Natural killer cell (primary cell): ENCODE results near the gene ZNF407. TPM values are rescaled to one million over a fixed set of nuclear protein-coding genes. Genes with fewer than 3 reads are reported as not detected.

Experiments used
- ATAC-seq, 3 donors: fragments of 150-1000 bp in 2 of 3; fragments of 200-7000 bp in 1 of 3; cut with Tn5 transposase; 1 replicate in 1 of 3; 2 replicates in 2 of 3; pipeline ENCODE4 v1.10.0; 2021; ENCODE audit warnings: mild to moderate bottlenecking in 2 of 3, moderate library complexity in 2 of 3
- DNase-seq, 2 donors: peaks; one replicate each; pipeline versions ENCODE4 v3.0.0 to v3.0.0-alpha.2; 2013 to 2021; ENCODE audit warnings: mixed read lengths in 1 of 2
- H3K27ac ChIP-seq: one replicate; pipeline ENCODE4 v1.5.1; 2013; ENCODE audit warnings: mild to moderate bottlenecking, low read length
- H3K27me3 ChIP-seq: one replicate; pipeline ENCODE4 v1.6.1; 2013; ENCODE audit warnings: low read length; ENCODE audit not compliant: control insufficient read depth, insufficient read depth
- H3K36me3 ChIP-seq: one replicate; pipeline ENCODE4 v1.6.1; 2013; ENCODE audit warnings: low read length; ENCODE audit not compliant: control insufficient read depth, insufficient read depth
- H3K4me1 ChIP-seq: one replicate; pipeline ENCODE4 v1.6.1; 2013; ENCODE audit warnings: low read length; ENCODE audit not compliant: control insufficient read depth, insufficient read depth
- H3K4me3 ChIP-seq: one replicate; pipeline ENCODE4 v1.5.1; 2013; ENCODE audit warnings: low read length
- H3K9me3 ChIP-seq: one replicate; pipeline ENCODE4 v1.6.1; 2013; ENCODE audit warnings: low read length; ENCODE audit not compliant: control insufficient read depth, insufficient read depth
- H3K27ac Mint-ChIP-seq, 2 donors: one replicate each; pipeline ENCODE4 v1.8.0; 2022; ENCODE audit warnings: mild to moderate bottlenecking in 2 of 2, mixed read lengths in 2 of 2, moderate library complexity in 1 of 2
- H3K27me3 Mint-ChIP-seq, 2 donors: one replicate each; pipeline ENCODE4 v1.8.0; 2022; ENCODE audit warnings: low read depth in 2 of 2, mixed read lengths in 2 of 2
- H3K36me3 Mint-ChIP-seq: one replicate; pipeline ENCODE4 v1.8.0; 2022; ENCODE audit warnings: mixed read lengths
- H3K4me1 Mint-ChIP-seq, 2 donors: one replicate each; pipeline ENCODE4 v1.8.0; 2022; ENCODE audit warnings: mixed read lengths in 2 of 2
- H3K4me3 Mint-ChIP-seq: one replicate; pipeline ENCODE4 v1.8.0; 2022; ENCODE audit warnings: mild to moderate bottlenecking, moderate library complexity, mixed read lengths
- H3K9me3 Mint-ChIP-seq, 2 donors: one replicate each; pipeline ENCODE4 v1.8.0; 2022; ENCODE audit warnings: mixed read lengths in 2 of 2
- CTCF ChIP-seq: fragments of 200-600 bp; IDR thresholded peaks from one replicate; pipeline ENCODE4 v1.8.0; 2022; ENCODE audit warnings: antibody characterized with exemption
- WGBS: methylation state at CpG from one replicate; pipeline ENCODE4 v1.1.7; 2013; ENCODE audit warnings: missing lambda C conversion rate; ENCODE audit not compliant: insufficient coverage; 5-methylcytosine and 5-hydroxymethylcytosine counted together
- intact Hi-C: fragments of 100-400 bp; cut with micrococcal nuclease; formaldehyde crosslinking; loops from one replicate; pipeline ENCODE4 v1.14.2; 2022
- total RNA-seq, 4 donors: library from RNA; stranded (reverse); fragments of 120-200 nt in 1 of 4; gene quantifications; one replicate each; pipeline versions ENCODE4 v1.2.3 to v1.2.4, GENCODE V29; 2013 to 2022

ZNF407 gene
- total RNA-seq, 3 donors from 2014 or later (not counting 1 experiment from before 2014, with no cell fraction given) = 28.4 to 36.7 (median 36.3) TPM

GRCh38 chr18:74679006-74679678 lies 81.5 kb downstream of the ZNF407 start:
- no peaks in the 10 kb centered on the region for H3K36me3 ChIP-seq
- H3K4me1 ChIP-seq = no peaks in the 10 kb centered on the region
- H3K27ac Mint-ChIP-seq = no peak overlapping the region
- H3K27me3 Mint-ChIP-seq = no peaks in the 10 kb centered on the region
- DNase-seq (no peak), ATAC-seq (no peak)
- H3K36me3 Mint-ChIP-seq = peaks cover 19% of the 10 kb centered on the region
- TF ChIP-seq CTCF = no peak
- peaks cover 7% of the 10 kb centered on the region for H3K9me3 ChIP-seq
- H3K9me3 Mint-ChIP-seq = peaks cover 0 to 2% of the 10 kb centered on the region in 2 donors
- intact Hi-C loops = no loop called here
- peaks cover 16 to 18% of the 10 kb centered on the region in 2 donors for H3K4me1 Mint-ChIP-seq
- H3K27ac ChIP-seq = no peak overlapping the region
- no peaks in the 10 kb centered on the region for H3K27me3 ChIP-seq
- 58% methylated on average over 5 of the region's 6 CpGs for WGBS
- H3K4me3 Mint-ChIP-seq = no peak overlapping the region
- H3K4me3 ChIP-seq = no peak overlapping the region

- Mint-ChIP-seq H3K4me3 (no peak overlapping the region), H3K27ac (no peak overlapping the region), H3K4me1 (peaks cover 16 to 18% of the 10 kb centered on the region in 2 donors), H3K36me3 (peaks cover 19% of the 10 kb centered on the region), H3K9me3 (peaks cover 0 to 2% of the 10 kb centered on the region in 2 donors), H3K27me3 (no peaks in the 10 kb centered on the region)
- no peak for TF ChIP-seq CTCF
- no peaks in the 10 kb centered on the region for H3K27me3 ChIP-seq
- H3K4me1 ChIP-seq = no peaks in the 10 kb centered on the region
- H3K36me3 ChIP-seq = no peaks in the 10 kb centered on the region
- no peak overlapping the region for H3K27ac ChIP-seq
- H3K9me3 ChIP-seq = peaks cover 7% of the 10 kb centered on the region
- intact Hi-C loops = no loop called here
- DNase-seq (no peak), ATAC-seq (no peak)
- H3K4me3 ChIP-seq = no peak overlapping the region
- 60% methylated on average over 1 of the region's 2 CpGs for WGBS
Measured at GRCh38 chr18:74679679-74680076, 82.0 kb downstream of the ZNF407 start.

GRCh38 chr18:74682141-74682990 lies 84.7 kb downstream of the ZNF407 start:
- Histone ChIP-seq H3K4me1 (no peaks in the 10 kb centered on the region), H3K9me3 (peaks cover 3% of the 10 kb centered on the region), H3K4me3 (no peak overlapping the region), H3K27me3 (no peaks in the 10 kb centered on the region), H3K27ac (no peak overlapping the region), H3K36me3 (no peaks in the 10 kb centered on the region)
- 92% methylated on average over 11 of the region's 11 CpGs for WGBS
- ATAC-seq (no peak), DNase-seq (no peak)
- Mint-ChIP-seq H3K27me3 (no peaks in the 10 kb centered on the region), H3K9me3 (no peaks in the 10 kb centered on the region), H3K27ac (no peak overlapping the region), H3K4me1 (peaks cover 18 to 20% of the 10 kb centered on the region in 2 donors), H3K36me3 (peaks cover 21% of the 10 kb centered on the region), H3K4me3 (no peak overlapping the region)
- no peak for TF ChIP-seq CTCF
- intact Hi-C loops = no loop called here
